Nephron (organoid): ENCODE data around the gene MYO3B.

ENCODE experiments used
- H3K27ac Mint-ChIP-seq, 3 experiments: 2 replicates each; pipeline ENCODE4 v1.8.0; 2020; ENCODE audit warnings: mixed read lengths in 3 of 3, mild to moderate bottlenecking in 2 of 3, moderate library complexity in 1 of 3
- H3K27me3 Mint-ChIP-seq: 2 replicates; pipeline ENCODE4 v1.8.0; 2021; ENCODE audit warnings: low read depth, mild to moderate bottlenecking, moderate library complexity, mixed read lengths
- H3K36me3 Mint-ChIP-seq: 2 replicates; pipeline ENCODE4 v1.8.0; 2020; ENCODE audit warnings: low read depth, mixed read lengths
- H3K4me1 Mint-ChIP-seq: 2 replicates; pipeline ENCODE4 v1.8.0; 2020; ENCODE audit warnings: mixed read lengths
- H3K4me3 Mint-ChIP-seq, 3 experiments: 2 replicates each; pipeline ENCODE4 v1.8.0; 2020; ENCODE audit warnings: mild to moderate bottlenecking in 3 of 3, mixed read lengths in 3 of 3, moderate library complexity in 2 of 3
- H3K9me3 Mint-ChIP-seq: 2 replicates; pipeline ENCODE4 v1.8.0; 2020; ENCODE audit warnings: mixed read lengths
- TF ChIP-seq, protein P1 (sequence below), 3 experiments: fragments of 200-600 bp; sonication (generic); IDR thresholded peaks; one replicate each; pipeline ENCODE4 v1.5.0; 2021; ENCODE audit warnings: antibody characterized with exemption in 3 of 3; ENCODE audit not compliant: unreplicated experiment in 3 of 3

Gene MYO3B

DNA sequence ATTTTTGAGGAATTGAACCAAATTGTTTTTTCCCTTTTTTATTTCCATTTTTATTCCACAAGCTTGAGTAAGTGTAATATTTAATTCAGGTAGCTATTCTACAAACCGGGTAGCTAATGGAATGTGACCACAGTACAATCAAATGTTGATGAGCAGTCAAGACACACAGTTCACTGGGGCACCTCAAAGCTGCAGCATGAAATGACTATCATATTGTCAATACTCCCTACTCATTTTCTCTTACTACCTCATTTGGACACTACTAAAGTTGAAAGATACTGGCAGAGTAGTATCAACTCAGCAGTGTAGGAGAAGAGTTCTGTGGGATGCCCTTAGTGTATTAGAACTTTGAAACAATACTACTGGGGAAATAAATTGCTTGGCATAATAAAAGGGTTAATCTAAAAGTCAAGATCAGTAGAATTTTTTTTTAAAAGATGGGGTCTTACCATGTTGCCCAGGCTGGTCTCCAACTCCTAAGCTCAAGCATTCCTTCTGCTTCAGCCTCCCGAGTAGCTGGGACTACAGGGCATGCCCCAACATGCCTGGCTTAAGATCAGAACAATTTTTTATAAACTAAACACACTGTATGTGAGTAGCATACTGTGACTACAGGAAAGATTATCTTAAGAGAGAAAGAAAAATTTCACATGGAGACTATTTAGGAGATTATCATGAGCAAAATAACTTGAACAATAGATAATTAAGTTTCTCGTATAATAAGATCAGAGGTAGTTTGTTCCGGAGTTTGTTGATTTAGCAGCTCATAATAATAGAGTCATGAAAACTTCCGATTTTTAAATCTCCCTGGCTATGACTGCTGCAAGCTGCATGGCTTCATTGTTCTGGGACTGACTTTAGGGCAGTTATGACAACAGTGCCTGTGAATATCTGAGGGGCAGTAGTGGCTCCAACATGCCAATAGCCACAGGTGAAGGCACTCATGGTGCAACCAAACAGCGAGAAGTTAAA, 43.7 kb downstream of the MYO3B start:
- Mint-ChIP-seq H3K4me3 (no peak overlapping the region), H3K27ac (no peak overlapping the region), H3K4me1 (peaks cover 19% of the 10 kb centered on the region), H3K36me3 (no peaks in the 10 kb centered on the region), H3K27me3 (peaks cover 5% of the 10 kb centered on the region), H3K9me3 (no peaks in the 10 kb centered on the region)
- TF ChIP-seq, protein P1, sequence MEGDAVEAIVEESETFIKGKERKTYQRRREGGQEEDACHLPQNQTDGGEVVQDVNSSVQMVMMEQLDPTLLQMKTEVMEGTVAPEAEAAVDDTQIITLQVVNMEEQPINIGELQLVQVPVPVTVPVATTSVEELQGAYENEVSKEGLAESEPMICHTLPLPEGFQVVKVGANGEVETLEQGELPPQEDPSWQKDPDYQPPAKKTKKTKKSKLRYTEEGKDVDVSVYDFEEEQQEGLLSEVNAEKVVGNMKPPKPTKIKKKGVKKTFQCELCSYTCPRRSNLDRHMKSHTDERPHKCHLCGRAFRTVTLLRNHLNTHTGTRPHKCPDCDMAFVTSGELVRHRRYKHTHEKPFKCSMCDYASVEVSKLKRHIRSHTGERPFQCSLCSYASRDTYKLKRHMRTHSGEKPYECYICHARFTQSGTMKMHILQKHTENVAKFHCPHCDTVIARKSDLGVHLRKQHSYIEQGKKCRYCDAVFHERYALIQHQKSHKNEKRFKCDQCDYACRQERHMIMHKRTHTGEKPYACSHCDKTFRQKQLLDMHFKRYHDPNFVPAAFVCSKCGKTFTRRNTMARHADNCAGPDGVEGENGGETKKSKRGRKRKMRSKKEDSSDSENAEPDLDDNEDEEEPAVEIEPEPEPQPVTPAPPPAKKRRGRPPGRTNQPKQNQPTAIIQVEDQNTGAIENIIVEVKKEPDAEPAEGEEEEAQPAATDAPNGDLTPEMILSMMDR (IDR thresholded peaks at IDR 0.05; ENCODE audit: unreplicated experiment in 3 of 3): no peak

DNA sequence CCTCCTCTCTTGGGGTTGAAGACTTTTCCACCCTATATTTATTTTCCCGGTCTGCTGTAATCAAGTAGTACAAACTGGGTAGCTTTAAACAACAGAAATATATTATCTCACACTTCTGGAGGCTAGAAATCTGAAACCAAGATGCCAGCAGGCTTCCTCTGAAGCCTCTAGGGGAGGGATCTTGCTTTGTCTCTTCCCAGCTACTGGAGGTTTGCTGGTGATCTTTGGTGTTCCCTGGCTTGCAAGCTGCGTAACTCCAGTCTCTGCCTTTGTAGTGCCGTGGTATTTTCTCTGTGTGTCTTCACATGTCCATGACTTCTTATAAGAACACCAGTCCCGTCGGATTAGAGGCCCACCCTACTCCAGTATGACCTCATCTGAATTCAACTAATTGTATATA, 44.4 kb downstream of the MYO3B start:
- Mint-ChIP-seq H3K9me3 (no peaks in the 10 kb centered on the region), H3K4me3 (no peak overlapping the region), H3K4me1 (peaks cover 19% of the 10 kb centered on the region), H3K36me3 (no peaks in the 10 kb centered on the region), H3K27ac (no peak overlapping the region), H3K27me3 (peaks cover 5% of the 10 kb centered on the region)
- TF ChIP-seq, protein P1 (IDR thresholded peaks at IDR 0.05; ENCODE audit: unreplicated experiment in 3 of 3): no peak

DNA sequence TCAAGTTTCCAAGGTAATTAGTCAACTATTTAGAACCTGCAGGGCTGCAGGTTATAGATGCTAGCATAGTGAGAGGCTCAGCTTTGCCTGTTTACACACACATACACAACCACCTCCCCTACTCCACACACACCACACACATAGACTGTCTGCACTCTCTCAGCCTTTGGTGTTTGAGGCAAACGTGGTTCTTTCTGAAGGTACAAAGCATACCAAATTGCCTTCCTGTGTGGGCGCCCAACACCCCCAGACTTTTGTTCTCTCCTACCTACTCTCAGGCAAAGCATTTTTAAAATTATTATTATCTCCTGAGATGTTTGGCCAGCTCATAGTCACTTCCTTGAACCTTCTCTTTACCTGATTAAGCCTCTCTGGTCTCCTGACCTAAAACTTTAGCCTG, 44.9 kb downstream of the MYO3B start:
- peaks cover 8% of the 10 kb centered on the region for H3K27me3 Mint-ChIP-seq
- H3K36me3 Mint-ChIP-seq: no peaks in the 10 kb centered on the region
- TF ChIP-seq, protein P1 (IDR thresholded peaks at IDR 0.05; ENCODE audit: unreplicated experiment in 3 of 3): no peak
- peaks cover 19% of the 10 kb centered on the region for H3K4me1 Mint-ChIP-seq
- H3K9me3 Mint-ChIP-seq: no peaks in the 10 kb centered on the region
- H3K27ac Mint-ChIP-seq: no peak overlapping the region
- H3K4me3 Mint-ChIP-seq: no peak overlapping the region

- Mint-ChIP-seq H3K4me1 (peaks cover 9% of the 10 kb centered on the region), H3K27ac (no peak overlapping the region), H3K27me3 (peaks cover 9% of the 10 kb centered on the region), H3K36me3 (no peaks in the 10 kb centered on the region), H3K9me3 (no peaks in the 10 kb centered on the region), H3K4me3 (no peak overlapping the region)
- TF ChIP-seq, protein P1 (IDR thresholded peaks at IDR 0.05; ENCODE audit: unreplicated experiment in 3 of 3): no peak
Observed at GRCh38 chr2:170224692-170225294, 46.8 kb downstream of the MYO3B start.

DNA sequence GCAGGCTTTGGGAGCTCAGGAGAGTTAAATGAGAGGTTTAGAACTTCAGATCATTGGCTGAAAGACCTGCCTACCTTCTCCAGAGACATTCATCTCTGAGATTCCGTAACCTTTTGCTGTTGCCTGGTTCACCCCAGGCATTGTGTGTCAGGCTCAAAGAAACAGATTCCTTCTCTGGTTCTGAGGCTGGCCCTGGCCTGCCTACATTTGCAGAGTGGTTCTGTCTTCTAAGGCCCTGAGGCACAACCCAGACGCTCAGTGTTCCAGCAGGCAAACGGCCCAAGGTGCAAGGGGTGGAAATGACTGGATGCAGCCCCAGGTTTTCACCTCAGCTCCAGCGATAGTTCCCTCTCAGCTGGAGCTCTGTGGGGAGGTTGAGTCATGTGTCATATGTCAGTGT, 48.3 kb downstream of the MYO3B start:
- TF ChIP-seq, protein P1 (IDR thresholded peaks at IDR 0.05; ENCODE audit: unreplicated experiment in 3 of 3): no peak
- Mint-ChIP-seq H3K36me3 (no peaks in the 10 kb centered on the region), H3K4me3 (no peak overlapping the region), H3K27ac (no peak overlapping the region), H3K9me3 (no peaks in the 10 kb centered on the region), H3K27me3 (peaks cover 9% of the 10 kb centered on the region), H3K4me1 (peaks cover 9% of the 10 kb centered on the region)
